Right atrium auricular region (tissue), 2 donors: ENCODE results near the gene STK32B. TPM values are rescaled to one million over a fixed set of nuclear protein-coding genes. Genes with fewer than 3 reads are reported as not detected.
"Not testable (repeated sequence)": the region's sequence is repeated elsewhere in the genome, so short reads cannot be mapped to it uniquely, and the experiment has no call there.

Experiments
- DNase-seq: peaks from one replicate; pipeline ENCODE4 v3.0.0-alpha.2; 2019; ENCODE audit warnings: low spot score
- H3K27ac ChIP-seq, 2 donors: fragments of 200-600 bp; sonication (generic); 1 replicate in 1 of 2; 2 replicates in 1 of 2; pipeline ENCODE4 v1.5.1; 2016 to 2019
- H3K27me3 ChIP-seq, 2 donors: fragments of 200-600 bp; sonication (generic); one replicate each; pipeline versions ENCODE4 v1.5.1 to v1.6.0; 2017 to 2019
- H3K36me3 ChIP-seq: fragments of 200-600 bp; sonication (generic); one replicate; pipeline ENCODE4 v1.5.1; 2016
- H3K4me1 ChIP-seq, 2 donors: fragments of 200-600 bp; sonication (generic); one replicate each; pipeline versions ENCODE4 v1.5.1 to v1.6.0; 2017 to 2019
- H3K4me3 ChIP-seq, 2 donors: fragments of 200-600 bp; sonication (generic); 1 replicate in 1 of 2; 2 replicates in 1 of 2; pipeline ENCODE4 v1.5.1; 2017 to 2019; ENCODE audit warnings: mild to moderate bottlenecking in 1 of 2, moderate library complexity in 1 of 2
- H3K9me3 ChIP-seq, 2 donors: fragments of 200-600 bp; sonication (generic); one replicate each; pipeline ENCODE4 v1.5.1; 2019
- CTCF ChIP-seq, 2 donors: fragments of 200-600 bp; sonication (generic); IDR thresholded peaks; one replicate each; pipeline ENCODE4 v1.5.1; 2019; ENCODE audit warnings: antibody characterized with exemption in 2 of 2
- total RNA-seq, 2 donors: library from RNA; depleted of rRNA; stranded (reverse); fragments of >200 nt; gene quantifications; one replicate each; pipeline ENCODE4 v1.1.0, GENCODE V29; 2016

STK32B gene
- total RNA-seq, 2 donors from 2014 or later: 0.31 to 0.59 TPM

- Histone ChIP-seq H3K36me3 (no peaks in the 10 kb centered on the region), H3K4me1 (no peaks in the 10 kb centered on the region), H3K4me3 (no peak overlapping the region), H3K27ac (no peak overlapping the region), H3K27me3 (no peaks in the 10 kb centered on the region), H3K9me3 (no peaks in the 10 kb centered on the region)
- TF ChIP-seq CTCF (IDR thresholded peaks at IDR 0.05): no peak
- DNase-seq: no peak
Measured at GRCh38 chr4:5247735-5248134, 196.5 kb downstream of the STK32B start.

GRCh38 chr4:5249727-5250126, 198.4 kb downstream of the STK32B start:
- Histone ChIP-seq H3K27me3 (no peaks in the 10 kb centered on the region), H3K27ac (no peak overlapping the region), H3K9me3 (no peaks in the 10 kb centered on the region), H3K4me3 (no peak overlapping the region), H3K4me1 (no peaks in the 10 kb centered on the region), H3K36me3 (no peaks in the 10 kb centered on the region)
- no peak for TF ChIP-seq CTCF (IDR thresholded peaks at IDR 0.05)
- DNase-seq: no peak

- not testable (repeated sequence) for DNase-seq, H3K36me3 ChIP-seq
Measured at GRCh38 chr4:5250536-5250935, 199.3 kb downstream of the STK32B start.

GRCh38 chr4:5256421-5256820, 205.1 kb downstream of the STK32B start:
- no peaks in the 10 kb centered on the region for H3K27me3 ChIP-seq
- DNase-seq: no peak
- no peaks in the 10 kb centered on the region for H3K4me1 ChIP-seq
- H3K4me3 ChIP-seq: no peak overlapping the region
- TF ChIP-seq CTCF (IDR thresholded peaks at IDR 0.05): no peak
- no peak overlapping the region for H3K27ac ChIP-seq
- H3K9me3 ChIP-seq: no peaks in the 10 kb centered on the region
- H3K36me3 ChIP-seq: no peaks in the 10 kb centered on the region

More at GRCh38 chr4:5250536-5250935, 199.3 kb downstream of the STK32B start:
- H3K27me3 ChIP-seq, H3K4me3 ChIP-seq, H3K4me1 ChIP-seq, H3K27ac ChIP-seq, H3K9me3 ChIP-seq: not testable (repeated sequence)

- no peaks in the 10 kb centered on the region for H3K36me3 ChIP-seq
- no peaks in the 10 kb centered on the region for H3K27me3 ChIP-seq
- no peak for DNase-seq
- no peak for TF ChIP-seq CTCF (IDR thresholded peaks at IDR 0.05)
- no peak overlapping the region for H3K4me3 ChIP-seq
- H3K4me1 ChIP-seq: no peaks in the 10 kb centered on the region
- H3K9me3 ChIP-seq: no peaks in the 10 kb centered on the region
- H3K27ac ChIP-seq: no peak overlapping the region
Measured at GRCh38 chr4:5257086-5257485, 205.8 kb downstream of the STK32B start.

GRCh38 chr4:5259471-5259870, 208.2 kb downstream of the STK32B start:
- H3K4me3 ChIP-seq: no peak overlapping the region
- H3K36me3 ChIP-seq: no peaks in the 10 kb centered on the region
- no peaks in the 10 kb centered on the region for H3K27me3 ChIP-seq
- no peak for DNase-seq
- no peaks in the 10 kb centered on the region for H3K9me3 ChIP-seq
- no peaks in the 10 kb centered on the region for H3K4me1 ChIP-seq
- no peak overlapping the region for H3K27ac ChIP-seq
- no peak for TF ChIP-seq CTCF (IDR thresholded peaks at IDR 0.05)
